HFFc6 (cell line): ENCODE data around the gene ITGAE. TPM values are rescaled to one million over a fixed set of nuclear protein-coding genes. Genes with fewer than 3 reads are reported as not detected.

Experiments used
- DNase-seq: peaks from one replicate; pipeline ENCODE4 v3.0.0-alpha.2; 2018
- H3K27ac Mint-ChIP-seq: 2 replicates; pipeline ENCODE4 v1.8.0; 2020; ENCODE audit warnings: mild to moderate bottlenecking, mixed read lengths
- H3K27me3 Mint-ChIP-seq: 2 replicates; pipeline ENCODE4 v1.8.0; 2021; ENCODE audit warnings: mild to moderate bottlenecking, moderate library complexity, mixed read lengths; ENCODE audit not compliant: insufficient read depth
- H3K36me3 Mint-ChIP-seq: 2 replicates; pipeline ENCODE4 v1.8.0; 2021; ENCODE audit warnings: low read depth, mixed read lengths
- H3K4me1 Mint-ChIP-seq: 2 replicates; pipeline ENCODE4 v1.8.0; 2020; ENCODE audit warnings: low read depth, mixed read lengths
- H3K4me3 Mint-ChIP-seq: 2 replicates; pipeline ENCODE4 v1.8.0; 2020; ENCODE audit warnings: mild to moderate bottlenecking, moderate library complexity, mixed read lengths
- H3K9me3 Mint-ChIP-seq: 2 replicates; pipeline ENCODE4 v1.8.0; 2020; ENCODE audit warnings: mild to moderate bottlenecking, mixed read lengths
- total RNA-seq, 6 experiments: library from RNA; stranded (reverse); fragmentation: NEBNext Ultra II Directional; extraction: Animal tissue kit (Norgen Biotek cat#: 25700); gene quantifications; 2 replicates in 1 of 6; 3 replicates in 5 of 6; pipeline ENCODE4 v1.2.3, GENCODE V29; 2021
- TF ChIP-seq, protein P1 (sequence below): fragments of 200-600 bp; sonication (generic); IDR thresholded peaks from 2 replicates; pipeline ENCODE4 v1.5.0; 2021; ENCODE audit warnings: antibody characterized with exemption, mild to moderate bottlenecking

Gene ITGAE
- total RNA-seq, 6 experiments from 2014 or later, result 28.2 to 35.0 (median 30.8) TPM

DNA sequence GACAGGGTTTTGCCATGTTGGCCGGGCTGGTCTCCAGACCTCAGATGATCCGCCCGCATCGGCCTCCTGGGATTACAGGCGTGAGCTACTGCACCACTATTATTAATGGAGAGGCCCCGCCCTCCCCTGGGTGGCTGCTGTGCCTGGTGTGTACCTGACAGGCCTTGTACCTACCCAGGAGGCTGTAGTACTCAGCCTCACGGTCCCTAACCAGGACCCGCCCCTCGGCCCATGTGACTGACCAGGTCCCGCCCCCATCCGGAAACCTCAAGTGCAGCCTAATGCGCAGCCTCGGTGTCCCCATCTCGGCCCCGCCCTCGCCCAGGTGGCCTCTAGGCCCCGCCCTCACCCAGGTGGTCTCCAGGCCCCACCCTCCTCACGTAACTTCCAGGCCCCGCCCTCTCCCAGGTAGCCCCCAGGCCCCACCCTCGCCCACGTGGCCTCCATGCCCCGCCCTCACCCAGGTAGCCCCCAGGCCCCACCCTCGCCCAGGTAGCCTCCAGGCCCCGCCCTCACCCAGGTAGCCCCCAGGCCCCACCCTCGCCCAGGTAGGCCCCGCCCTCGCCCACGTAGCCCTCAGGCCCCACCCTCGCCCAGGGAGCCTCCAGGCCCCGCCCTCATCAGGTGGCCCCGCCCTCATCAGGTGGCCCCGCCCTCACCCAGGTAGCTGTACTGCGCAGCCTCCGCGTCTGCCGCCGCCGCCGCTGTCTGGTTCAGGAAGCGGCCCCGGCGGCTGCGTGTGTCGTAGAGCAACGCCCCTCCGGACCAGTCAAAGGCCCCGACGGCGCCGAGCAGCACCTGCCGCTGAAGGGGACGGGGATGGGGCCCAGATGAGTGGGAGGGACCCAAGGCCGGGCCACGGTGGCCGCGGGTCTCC, 46.3 kb downstream of the ITGAE start:
- Mint-ChIP-seq H3K4me1 (no peaks in the 10 kb centered on the region), H3K27me3 (peaks cover 18% of the 10 kb centered on the region), H3K36me3 (peaks cover 2% of the 10 kb centered on the region), H3K4me3 (no peak overlapping the region), H3K9me3 (peaks cover 6% of the 10 kb centered on the region), H3K27ac (no peak overlapping the region)
- no peak for DNase-seq
- TF ChIP-seq, protein P1, sequence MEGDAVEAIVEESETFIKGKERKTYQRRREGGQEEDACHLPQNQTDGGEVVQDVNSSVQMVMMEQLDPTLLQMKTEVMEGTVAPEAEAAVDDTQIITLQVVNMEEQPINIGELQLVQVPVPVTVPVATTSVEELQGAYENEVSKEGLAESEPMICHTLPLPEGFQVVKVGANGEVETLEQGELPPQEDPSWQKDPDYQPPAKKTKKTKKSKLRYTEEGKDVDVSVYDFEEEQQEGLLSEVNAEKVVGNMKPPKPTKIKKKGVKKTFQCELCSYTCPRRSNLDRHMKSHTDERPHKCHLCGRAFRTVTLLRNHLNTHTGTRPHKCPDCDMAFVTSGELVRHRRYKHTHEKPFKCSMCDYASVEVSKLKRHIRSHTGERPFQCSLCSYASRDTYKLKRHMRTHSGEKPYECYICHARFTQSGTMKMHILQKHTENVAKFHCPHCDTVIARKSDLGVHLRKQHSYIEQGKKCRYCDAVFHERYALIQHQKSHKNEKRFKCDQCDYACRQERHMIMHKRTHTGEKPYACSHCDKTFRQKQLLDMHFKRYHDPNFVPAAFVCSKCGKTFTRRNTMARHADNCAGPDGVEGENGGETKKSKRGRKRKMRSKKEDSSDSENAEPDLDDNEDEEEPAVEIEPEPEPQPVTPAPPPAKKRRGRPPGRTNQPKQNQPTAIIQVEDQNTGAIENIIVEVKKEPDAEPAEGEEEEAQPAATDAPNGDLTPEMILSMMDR, result no peak

GRCh38 chr17:3754066-3754457, 46.9 kb downstream of the ITGAE start:
- Mint-ChIP-seq H3K27me3 (peaks cover 20% of the 10 kb centered on the region), H3K4me1 (no peaks in the 10 kb centered on the region), H3K9me3 (peaks cover under 1% of the 10 kb centered on the region; the same call in 1 of the 2 replicates), H3K27ac (no peak overlapping the region), H3K36me3 (no peaks in the 10 kb centered on the region), H3K4me3 (no peak overlapping the region)
- DNase-seq, result no peak
- TF ChIP-seq, protein P1, result no peak

- H3K4me1 Mint-ChIP-seq, result no peaks in the 10 kb centered on the region
- no peaks in the 10 kb centered on the region for H3K9me3 Mint-ChIP-seq
- H3K27me3 Mint-ChIP-seq, result peaks cover 24% of the 10 kb centered on the region
- TF ChIP-seq, protein P1, result no peak
- no peak overlapping the region for H3K4me3 Mint-ChIP-seq
- no peak overlapping the region for H3K27ac Mint-ChIP-seq
- no peaks in the 10 kb centered on the region for H3K36me3 Mint-ChIP-seq
- DNase-seq, result no peak
Measured at GRCh38 chr17:3753624-3754023, 47.4 kb downstream of the ITGAE start.

DNA sequence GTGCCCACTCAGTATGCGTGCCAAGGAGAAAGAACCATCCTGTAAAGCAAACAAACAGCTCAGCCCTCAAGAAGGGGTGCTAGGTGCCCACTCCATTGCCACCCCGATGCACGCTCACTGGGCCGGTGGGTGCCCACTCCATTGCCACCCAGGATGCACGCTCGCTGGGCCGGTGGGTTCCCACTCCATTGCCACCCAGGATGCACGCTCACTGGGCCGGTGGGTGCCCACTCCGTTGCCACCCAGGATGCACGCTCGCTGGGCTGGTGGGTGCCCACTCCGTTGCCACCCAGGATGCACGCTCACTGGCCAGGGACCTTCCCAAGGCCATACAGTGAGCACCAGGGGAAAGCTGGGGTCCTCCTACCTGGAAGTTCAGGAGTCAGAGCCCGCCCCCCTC, 49.2 kb downstream of the ITGAE start:
- H3K4me1 Mint-ChIP-seq, result no peaks in the 10 kb centered on the region
- no peak overlapping the region for H3K27ac Mint-ChIP-seq
- peaks cover 20% of the 10 kb centered on the region for H3K27me3 Mint-ChIP-seq
- H3K9me3 Mint-ChIP-seq, result no peaks in the 10 kb centered on the region
- no peaks in the 10 kb centered on the region for H3K36me3 Mint-ChIP-seq
- TF ChIP-seq, protein P1, result no peak
- DNase-seq, result no peak
- no peak overlapping the region for H3K4me3 Mint-ChIP-seq

- Mint-ChIP-seq H3K9me3 (no peaks in the 10 kb centered on the region), H3K36me3 (no peaks in the 10 kb centered on the region), H3K27me3 (peaks cover 24% of the 10 kb centered on the region), H3K27ac (no peak overlapping the region), H3K4me1 (no peaks in the 10 kb centered on the region), H3K4me3 (no peak overlapping the region)
- TF ChIP-seq, protein P1, result no peak
- DNase-seq, result no peak
Measured at GRCh38 chr17:3750926-3751325, 50.1 kb downstream of the ITGAE start.
